Body of pancreas (tissue), 4 donors: ENCODE results near the gene ANKRD55.
"Not testable (repeated sequence)": the region's sequence is repeated elsewhere in the genome, so short reads cannot be mapped to it uniquely, and the experiment has no call there.

ENCODE experiments used
- CTCF ChIP-seq, 7 experiments: fragments of 450-650 bp in 4 of 7; fragments of 200-600 bp in 3 of 7; sonication (generic) in 3 of 7; IDR thresholded peaks; one replicate each; pipeline ENCODE4 v1.5.1; 2016 to 2019; ENCODE audit warnings: antibody characterized with exemption in 7 of 7
- POLR2A ChIP-seq, 3 donors: fragments of 450-650 bp; IDR thresholded peaks; one replicate each; pipeline ENCODE4 v1.6.1; 2016; ENCODE audit warnings: antibody characterized with exemption in 3 of 3, mild to moderate bottlenecking in 2 of 3

GRCh38 chr5:56242271-56242670 is 9.1 kb upstream of the ANKRD55 start:
- TF ChIP-seq CTCF, POLR2A (IDR thresholded peaks at IDR 0.05): not testable (repeated sequence)
